ENCODE measurements around the gene SERPINE3.

SERPINE3 gene

DNA sequence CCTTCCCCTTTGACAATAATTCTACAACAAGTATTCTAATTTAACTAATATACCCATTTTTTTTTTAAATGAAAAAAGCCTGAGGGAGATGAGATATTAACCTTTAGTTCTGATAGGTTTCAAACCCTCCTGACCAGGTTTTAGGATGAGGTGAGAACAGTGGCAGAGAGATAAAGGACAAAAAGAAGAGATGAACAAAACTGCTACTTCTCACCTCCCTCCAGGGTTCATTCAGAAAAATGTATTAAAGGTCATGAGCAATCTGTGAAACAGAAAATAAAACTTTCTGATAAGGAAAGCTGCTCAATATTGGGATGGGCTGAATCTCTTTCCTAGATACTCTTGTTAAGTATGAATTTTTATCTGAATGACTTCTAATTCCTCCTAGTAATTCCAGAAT is 24.1 kb downstream of the SERPINE3 start:
- DNase-seq (ENCODE audit: low spot score): no peak

DNA sequence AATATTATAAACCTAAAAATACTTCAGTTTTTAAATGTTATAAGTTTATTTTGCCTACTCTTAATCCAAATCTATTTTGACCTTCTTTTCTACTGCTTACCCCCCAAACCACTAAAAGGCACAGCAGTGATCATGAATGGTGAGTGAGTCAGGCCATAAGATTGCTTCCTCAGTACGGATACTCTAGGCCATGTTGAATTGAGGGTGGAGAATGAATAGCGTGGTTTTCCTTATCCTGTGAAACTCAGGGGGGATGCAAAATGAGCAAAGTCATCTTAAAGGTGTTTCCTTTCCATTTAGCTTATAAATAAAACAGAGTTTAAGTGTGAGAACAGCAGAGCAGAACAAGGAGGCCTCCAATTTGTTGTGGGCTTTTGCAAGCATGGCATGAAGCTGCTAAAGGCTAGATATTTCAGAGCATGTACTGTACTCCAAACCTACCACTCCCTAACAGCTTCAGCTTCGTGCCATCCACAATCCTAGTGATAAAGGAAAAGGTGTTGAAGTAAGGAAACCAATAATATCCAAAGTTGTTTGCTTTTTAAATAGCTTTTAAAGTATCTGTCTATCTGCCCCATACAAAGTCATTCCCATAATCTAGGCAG is 25.0 kb downstream of the SERPINE3 start:
- DNase-seq (ENCODE audit: low spot score): no peak

DNA sequence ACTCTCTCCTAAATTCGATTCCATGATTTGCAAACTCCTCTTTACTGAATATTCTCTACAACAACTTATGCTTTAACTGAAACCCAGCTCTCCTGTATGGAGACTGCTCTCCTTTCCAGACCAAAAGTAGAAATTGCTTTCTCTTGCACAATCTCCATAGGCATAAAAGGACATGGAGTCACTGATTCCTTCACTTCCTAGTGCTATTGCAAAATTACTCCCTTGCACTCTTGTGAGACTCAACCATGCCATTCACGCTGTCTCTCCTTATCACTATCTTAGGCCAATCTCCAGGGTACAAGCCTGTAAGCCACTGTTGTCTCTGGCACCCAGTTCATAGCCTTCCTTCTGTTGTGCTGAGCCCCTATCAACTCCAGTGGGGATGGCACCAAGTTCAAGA is 30.6 kb downstream of the SERPINE3 start:
- no peak for DNase-seq (ENCODE audit: low spot score)

DNA sequence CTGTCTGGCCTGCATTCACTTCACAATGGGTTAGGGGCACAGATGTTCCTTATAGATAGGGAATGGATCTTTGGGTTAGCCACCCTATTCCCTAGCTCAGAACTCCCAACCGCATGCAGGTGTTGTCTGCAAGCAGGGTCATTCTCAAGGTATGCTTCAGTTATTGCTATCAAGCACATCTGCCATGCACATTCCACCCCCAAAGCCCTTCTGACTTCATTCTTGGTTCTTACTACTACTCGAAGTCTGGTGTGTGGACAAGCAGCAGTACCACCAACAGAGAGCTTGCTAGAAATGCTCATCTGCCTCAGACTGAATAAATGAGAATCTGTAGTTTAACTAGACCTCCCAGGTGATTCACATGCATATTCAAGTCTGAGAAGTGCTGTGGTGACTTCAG is 31.3 kb downstream of the SERPINE3 start:
- DNase-seq (ENCODE audit: low spot score): no peak

DNA sequence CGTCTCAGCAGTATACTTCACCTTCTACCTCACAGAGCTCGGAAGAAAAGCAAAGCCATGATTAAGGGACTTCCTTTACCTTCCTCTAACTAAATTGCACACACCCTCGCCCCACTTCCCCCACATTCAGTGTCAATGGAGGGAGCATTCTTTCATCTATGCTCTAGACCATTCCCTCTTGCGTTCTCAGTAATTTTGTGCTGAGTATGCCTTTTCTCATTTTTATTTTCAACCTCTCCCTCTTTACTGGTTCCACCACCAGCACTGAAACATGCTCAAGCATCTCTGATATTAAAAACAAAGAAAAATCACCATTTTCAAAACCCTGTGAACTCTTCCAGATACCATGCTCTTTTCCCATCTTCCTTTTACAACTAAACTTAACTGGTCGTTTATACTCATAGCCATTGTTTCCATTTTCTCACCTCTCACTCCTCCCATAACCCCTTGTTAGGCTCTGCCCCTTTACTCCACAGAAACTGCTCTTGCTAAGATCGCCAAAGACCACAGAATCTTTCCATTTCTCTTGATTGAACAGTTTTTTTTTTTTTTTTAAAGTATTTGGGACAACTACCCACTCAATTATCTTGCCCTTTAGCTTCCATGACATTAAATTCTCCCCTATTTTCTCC is 32.4 kb downstream of the SERPINE3 start:
- DNase-seq (ENCODE audit: low spot score): no peak

- no peak for DNase-seq (ENCODE audit: low spot score)
These were observed 34.0 kb downstream of the SERPINE3 start for GRCh38 chr13:51373451-51373850.

GRCh38 chr13:51380269-51380668 is 40.8 kb downstream of the SERPINE3 start:
- DNase-seq (ENCODE audit: low spot score): no peak

- DNase-seq (ENCODE audit: low spot score): no peak
These were observed 45.6 kb downstream of the SERPINE3 start for GRCh38 chr13:51385114-51385513.

- DNase-seq (ENCODE audit: low spot score): no peak
These were observed 55.2 kb downstream of the SERPINE3 start for GRCh38 chr13:51394724-51395123.

- peak; percentile 26 for DNase-seq (ENCODE audit: low spot score)
These were observed 56.9 kb downstream of the SERPINE3 start for GRCh38 chr13:51396352-51396751.

DNA sequence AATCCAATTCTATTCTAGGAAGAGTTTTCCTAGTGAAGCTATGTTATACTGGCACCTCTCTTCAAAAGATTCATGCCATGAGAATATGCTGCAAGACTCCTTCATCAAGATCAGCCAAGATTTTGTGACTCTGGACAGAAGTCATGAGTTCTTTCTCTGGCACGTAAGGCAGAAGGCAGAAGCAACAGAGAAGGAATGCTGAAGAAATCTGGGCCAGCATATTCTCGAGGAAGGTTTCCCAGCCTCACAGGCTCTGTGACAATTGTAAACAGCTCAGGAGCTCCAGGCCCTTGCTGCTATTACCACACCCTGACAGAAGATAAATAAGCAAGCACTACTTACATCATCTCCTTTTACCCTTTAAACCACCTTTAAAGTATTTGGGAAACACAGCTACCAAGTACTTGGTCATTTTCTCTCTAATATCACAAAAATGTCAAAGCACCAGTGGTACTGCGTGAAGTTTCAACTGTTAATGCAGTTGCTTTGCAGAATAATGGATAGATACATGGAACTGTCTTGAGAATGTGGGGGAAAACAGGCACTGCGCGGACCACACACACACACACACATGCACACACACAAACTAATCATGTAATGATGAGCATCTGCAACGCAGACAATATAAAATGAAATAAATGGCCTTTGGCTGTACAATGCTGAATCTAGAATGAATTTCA is 57.9 kb downstream of the SERPINE3 start:
- DNase-seq (ENCODE audit: low spot score): peak; percentile 40

DNA sequence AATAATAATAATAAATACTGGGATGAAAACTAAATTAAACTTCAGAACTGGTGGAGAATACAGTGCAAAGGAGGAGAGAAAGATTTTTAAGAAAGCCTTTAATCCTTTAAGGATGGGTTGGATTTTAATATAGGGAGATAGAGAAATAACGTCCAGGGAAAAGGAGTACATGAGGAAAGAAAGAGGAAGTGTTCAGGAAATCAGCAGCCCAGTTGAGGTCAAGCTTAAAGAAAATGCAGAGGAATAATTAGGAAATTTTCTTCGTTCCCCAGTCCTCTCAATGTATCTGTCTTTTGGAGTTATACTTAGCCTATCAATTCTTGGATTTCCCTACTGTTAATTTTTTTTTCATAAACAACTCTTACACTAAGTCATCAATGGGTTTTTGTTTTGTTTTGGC is 65.7 kb downstream of the SERPINE3 start:
- DNase-seq (ENCODE audit: low spot score): no peak

GRCh38 chr13:51412431-51412830 is 72.9 kb downstream of the SERPINE3 start:
- no peak for DNase-seq (ENCODE audit: low spot score)

Data from hematopoietic multipotent progenitor cell treated with erythropoietin and hydrocortisone succinate and interleukin-3 and kit ligand, for 17 days (in vitro differentiated cells).